Hematopoietic multipotent progenitor cell treated with erythropoietin and hydrocortisone succinate and interleukin-3 and kit ligand, for 6 days (in vitro differentiated cells): ENCODE data around the gene MROH2B.
"Not testable (repeated sequence)": the region's sequence is repeated elsewhere in the genome, so short reads cannot be mapped to it uniquely, and the experiment has no call there.

Experiments used
- DNase-seq: peaks from one replicate; pipeline ENCODE4 v3.0.0-alpha.2; 2015

MROH2B gene

DNA sequence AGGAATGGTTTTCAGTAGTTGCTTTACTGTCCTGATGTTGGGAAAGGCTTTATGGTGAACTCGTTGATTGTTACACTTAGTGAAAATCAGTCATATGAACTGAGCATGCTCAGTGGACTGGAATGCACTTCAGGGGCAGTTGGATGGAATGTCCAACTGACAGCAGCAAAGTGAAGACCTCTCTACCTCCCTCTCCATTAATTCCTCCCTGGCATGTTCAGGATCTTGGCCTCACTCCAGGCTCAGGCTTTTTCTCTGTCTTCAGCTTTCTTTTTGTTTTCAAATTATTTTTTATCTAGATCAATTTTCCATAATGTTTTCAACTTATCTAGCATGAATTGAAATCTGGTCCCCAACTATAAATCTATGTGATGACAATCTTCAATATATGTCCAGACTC, at the start of gene MROH2B:
MROH2B (minus strand) TSS at position 101 of the 400 bp plus-strand sequence. CDS start 490 bp downstream, outside the sequence.
- no peak for DNase-seq

DNA sequence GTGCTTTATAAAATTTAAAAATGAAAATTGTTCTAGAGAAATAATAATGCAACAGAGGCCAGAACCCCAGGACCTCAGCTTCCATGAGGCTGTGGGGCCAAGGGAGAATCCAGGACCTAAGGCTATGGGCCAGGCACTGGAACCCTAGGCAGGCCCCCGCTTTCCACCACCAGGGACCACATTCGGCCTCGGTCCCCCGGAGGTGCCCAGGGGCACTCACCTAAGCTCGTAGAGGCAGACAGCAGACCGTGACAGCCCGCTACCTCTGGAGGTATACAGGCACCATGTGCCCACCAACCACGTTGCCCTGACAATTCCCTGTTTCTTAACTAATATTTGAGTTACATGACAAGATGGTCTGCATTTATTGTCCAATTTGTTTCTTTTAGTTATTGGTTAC, 49.5 kb upstream of the MROH2B start:
- DNase-seq = no peak

DNA sequence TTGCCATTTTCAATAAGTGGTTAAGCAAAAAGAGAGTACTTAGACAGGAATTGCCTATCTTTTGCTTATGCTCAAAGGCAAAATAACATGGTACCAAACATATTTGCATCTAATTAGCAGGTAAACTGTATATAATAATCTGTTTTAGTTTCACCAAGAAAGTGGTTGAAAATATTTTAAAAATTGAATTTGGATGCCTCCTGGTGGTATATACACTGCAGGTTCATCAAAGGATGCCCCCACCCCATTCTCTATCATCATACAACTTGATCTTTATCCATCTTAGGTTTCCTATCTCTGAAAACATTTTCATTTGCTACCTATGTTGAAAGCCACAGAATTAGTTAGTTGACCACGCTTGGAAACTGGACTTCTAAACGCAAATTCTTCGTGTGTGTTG, 47.0 kb upstream of the MROH2B start:
- DNase-seq = no peak

DNA sequence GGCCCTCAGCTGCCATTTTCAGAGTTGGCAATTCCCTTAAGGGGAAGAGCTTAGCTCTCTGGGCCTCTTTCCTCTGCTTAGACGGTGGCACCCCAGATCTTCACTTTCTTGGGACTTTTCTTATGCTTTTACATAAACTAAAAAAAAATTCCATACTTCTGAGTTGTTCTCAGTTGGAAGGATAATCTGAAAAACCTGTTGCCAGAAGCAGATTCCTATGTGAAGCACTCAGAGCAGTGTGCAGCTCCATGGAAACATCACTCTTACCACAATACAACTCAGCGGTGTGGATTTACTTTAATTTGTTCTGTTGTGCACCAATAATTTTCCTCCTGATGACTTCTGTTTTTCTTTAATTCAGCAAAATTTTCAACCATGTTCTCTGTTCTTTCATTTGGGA, 44.1 kb upstream of the MROH2B start:
- DNase-seq = no peak

DNA sequence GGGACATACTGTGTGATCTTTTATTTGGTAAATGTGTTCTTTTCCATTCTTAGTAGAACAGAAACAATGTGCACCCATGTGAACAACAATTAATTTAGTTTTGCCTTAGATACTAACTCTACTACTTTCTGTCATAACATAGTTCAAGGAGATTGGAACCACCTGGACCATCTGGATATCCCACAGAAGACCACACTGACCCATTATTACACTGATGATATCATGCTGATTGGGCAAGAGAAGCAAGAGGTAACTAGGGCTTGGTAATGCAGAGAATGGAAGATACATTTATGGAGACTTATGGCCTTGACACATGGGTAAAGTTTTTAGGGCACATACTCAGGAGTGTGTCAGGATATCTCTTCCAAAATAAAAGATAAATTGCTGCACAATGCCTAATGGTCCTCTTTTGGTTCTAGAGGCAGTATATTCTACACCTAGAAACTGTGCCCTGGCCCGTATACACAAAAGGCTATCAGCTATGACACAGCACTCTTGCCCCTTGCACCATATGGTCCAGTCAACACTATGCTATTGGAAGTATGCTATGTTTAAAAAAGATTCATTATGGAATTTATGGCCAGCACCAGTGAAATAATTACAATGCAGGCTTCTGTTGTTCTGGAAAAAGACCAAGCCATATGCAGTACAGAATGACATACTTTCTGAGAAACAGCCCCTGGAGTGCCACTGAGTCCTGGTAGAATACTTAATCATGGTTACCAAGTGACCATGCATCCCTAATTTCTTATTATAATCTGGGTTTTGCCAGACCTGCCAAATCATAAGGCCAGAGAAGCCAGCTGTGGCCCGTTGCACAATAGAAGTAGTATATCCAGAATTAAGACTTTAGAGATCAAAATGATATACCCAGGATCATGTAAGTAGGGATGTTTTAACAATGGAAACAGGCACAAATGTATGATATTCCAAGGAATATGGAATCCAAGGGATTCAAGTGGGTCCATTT, 41.6 kb upstream of the MROH2B start:
- no peak for DNase-seq

DNA sequence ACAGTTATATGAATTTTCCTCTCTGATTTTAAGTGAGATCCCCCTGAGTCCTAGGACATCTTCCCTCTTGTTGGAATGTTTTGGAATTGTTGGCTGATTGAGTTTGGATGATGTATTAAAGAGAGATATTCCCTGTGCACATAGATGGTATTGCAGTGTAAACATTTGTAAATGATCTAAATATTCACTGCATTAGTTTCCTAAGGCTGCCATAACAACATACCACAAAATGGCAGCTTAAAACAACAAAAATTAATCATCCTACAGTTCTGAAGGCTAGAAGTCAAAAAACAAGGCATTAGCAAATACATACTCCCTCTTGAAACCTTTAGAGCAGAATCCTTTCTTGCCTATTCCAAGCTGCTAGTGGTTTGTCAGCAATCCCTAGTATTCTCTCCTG, 38.0 kb upstream of the MROH2B start:
- no peak for DNase-seq

DNA sequence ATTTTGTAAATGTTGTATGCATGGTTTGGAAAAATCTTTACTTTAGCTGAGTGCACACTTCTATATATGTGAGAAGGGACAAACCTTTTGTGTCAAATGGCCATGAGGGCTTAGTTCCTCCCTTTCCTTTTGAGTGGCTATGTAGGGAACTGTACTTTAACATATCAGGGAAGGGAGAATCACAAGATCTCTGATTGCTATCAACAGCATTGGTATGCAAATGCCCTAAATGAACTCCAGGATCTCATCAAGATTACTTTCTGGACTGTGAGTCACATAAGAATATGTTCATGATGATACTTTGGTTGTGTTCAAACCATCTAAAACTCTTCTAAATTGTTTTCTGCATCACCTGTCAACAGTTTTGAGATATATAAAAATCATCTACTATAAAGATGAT, 31.2 kb upstream of the MROH2B start:
- no peak for DNase-seq

DNA sequence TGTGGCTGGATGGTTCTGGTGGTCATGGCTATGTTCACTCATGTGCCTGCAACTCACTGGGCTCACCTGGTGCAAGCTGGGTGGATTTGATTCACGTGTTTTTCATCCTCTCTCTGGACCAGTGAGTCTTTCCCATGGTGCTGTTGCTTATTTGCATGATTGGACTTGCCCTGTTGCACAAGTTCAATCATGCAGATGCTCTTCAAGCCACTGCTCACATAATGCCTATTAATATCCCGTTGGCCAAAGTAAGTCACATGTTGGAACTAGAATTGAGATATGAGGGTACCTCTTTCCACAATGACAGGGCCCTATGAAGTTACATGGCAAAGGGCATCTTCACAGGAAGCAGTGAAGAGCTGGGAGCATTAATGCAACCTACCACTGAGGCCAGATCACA, 26.5 kb upstream of the MROH2B start:
- no peak for DNase-seq

DNA sequence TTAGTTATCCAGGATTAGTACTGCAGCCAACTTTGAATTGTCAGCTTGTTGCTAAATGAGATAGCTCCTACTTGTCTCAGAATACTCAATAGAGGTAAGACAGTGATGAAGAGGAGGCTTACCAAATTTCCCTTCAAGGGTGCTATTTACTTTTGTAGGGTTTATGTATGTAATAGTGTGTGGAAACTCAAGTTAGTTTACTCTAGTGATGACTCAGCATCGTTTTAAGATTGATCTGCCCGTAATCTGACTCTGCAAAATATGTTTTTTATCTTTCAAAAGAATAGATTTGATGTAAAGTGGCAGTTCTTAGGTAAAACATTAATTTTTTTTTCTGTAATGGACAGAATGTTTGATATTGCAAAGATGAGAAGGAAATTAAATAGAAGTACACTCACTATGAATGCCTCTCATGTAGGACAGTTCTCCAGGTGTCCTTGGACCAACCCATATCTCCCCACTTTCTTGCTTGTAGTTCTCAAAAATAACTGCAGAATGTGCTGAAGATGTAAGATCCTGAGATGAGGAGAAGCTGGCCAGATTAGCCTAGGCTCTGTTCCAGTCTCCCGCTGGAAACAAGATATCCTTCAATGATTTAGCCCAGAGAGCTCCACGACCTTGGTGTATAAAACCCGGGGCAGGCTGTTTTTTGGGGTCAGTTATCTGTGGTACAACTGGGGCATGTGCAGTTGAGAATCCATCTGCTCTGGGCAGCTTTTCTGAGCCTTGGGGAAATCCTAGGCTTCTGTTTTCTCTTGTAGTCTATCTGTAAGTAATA, 24.4 kb upstream of the MROH2B start:
- no peak for DNase-seq

DNA sequence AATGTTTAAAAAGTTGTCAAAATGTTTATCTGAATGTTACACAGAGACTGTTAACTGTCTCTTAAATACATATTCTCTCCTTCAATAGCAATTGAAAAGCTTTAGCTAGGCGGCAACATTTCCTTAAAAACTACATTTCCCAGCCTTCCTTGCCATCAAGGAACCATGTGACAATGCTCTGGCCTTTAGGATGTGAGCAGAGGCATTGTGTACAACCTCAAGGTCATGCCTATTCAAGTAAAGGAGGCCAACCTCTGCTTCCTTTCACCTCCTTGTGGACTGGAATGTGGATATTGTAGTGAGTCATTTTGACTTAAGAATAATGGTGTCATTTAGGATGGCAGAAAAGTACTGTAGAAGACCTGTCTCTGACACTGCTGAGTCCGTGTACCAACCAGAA, 23.7 kb upstream of the MROH2B start:
- DNase-seq = no peak

DNA sequence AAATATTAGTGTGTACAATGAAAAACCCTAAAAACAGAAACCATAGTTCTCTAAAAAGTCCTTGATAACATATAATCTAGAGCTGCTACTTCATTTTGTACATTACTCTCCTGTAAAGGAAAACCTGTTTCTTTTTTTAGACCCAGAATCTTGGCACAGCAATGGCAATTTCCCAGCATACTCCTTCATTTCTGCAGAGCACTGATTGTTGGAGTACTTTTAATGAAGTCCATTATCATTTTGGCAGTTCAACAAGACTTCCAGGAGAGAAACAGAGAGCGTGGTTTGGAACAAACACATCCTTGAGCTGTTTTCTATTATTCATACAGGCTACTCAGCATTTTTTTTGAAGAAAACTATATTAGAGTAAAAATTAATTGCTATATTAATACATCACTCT, 22.7 kb upstream of the MROH2B start:
- no peak for DNase-seq

DNA sequence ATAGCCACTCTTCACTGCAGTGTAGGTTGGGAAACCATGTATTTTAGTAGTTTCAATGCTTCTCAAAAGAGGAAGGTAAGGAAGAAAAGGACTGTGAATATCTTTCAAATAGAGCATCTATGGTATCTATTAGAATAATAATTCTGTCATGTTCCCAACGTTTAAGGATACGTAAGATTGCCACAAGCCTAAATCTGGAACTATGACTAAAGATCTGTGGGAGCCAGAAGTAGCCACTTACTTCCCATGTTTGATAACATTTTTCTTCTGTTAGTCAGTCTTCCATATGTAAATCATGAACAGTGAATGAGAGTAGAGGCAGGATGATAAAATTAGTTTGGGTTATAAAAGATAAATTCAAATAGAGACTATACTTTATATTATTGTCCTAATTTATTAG, 16.3 kb upstream of the MROH2B start:
- no peak for DNase-seq

DNA sequence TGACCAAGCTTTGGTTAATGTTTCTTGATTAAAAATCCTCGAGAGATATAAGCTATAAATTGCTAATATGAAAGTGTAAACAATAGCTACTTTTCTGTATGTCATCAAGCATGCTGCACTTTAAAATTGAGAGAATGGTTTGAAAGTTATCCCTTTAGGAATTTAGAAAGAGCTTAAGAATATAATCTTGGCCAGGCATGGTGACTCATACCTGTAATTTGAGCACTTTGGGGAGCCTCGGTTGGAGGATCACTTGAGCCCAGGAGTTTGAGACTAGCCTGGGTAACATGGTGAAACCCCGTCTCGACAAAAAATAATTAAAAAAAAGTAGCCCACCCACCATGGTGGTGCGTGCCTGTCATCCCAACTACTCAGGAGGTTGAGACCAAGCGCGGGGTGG, 12.2 kb upstream of the MROH2B start:
- DNase-seq = no peak

DNA sequence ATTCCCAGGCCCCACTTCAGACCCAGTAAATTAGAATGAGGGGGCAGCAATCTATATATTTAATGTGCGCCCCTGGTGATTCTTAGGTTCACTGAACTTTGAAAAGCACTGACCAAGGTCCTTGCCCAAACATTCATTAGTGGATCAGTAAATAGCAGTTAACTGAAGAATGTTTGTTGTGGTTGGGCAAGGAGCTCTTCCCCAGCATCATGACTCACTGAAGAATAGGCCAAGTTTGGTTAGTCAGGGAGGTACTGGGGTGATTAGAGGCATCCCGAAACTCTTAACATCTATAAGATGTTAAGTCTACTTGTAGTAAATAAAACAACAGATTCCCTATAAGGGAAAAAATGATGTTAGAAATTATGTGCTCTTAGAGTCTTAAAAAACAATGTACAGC, 833 bp upstream of the MROH2B start:
- DNase-seq = no peak

DNA sequence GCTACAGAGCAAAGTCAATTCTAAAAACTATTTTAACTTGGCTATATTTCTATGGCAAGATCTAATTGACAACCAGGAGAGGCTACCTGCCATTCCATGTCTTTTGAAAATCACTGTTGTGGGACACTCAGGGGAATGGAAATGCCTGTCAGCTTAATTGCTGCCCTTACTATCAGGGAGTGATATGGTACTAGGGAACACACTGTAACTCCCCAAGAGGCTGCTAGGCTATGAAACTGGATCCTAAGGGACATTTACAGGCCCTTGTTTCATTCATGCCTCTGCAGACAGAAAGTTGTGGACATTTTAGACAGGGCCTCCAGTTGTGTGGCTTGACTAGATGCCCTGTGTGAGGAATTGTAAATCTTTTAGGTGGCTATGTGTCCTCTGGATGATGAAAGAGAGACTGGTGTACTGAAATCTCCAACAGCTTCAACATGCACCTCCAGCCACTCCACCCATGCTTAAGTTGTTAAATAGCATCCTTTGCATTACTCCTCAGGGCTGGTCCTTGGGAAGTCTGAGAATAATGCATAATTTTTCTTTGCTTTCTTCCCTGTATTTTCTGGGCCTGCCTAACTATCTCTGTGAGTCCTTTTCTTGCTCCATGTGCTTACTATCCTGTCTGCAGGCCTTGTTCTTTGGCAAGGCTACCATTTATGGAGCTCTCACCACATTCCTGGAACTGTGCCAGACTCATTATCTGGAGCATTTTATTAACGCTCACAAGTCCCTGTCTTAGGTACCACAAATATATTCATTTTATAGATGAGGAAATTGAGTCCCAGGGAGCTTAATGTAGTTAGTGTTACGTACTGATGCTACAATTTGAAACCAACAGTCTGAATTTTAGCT, 3.2 kb downstream of the MROH2B start:
- DNase-seq = peak; percentile 23

DNA sequence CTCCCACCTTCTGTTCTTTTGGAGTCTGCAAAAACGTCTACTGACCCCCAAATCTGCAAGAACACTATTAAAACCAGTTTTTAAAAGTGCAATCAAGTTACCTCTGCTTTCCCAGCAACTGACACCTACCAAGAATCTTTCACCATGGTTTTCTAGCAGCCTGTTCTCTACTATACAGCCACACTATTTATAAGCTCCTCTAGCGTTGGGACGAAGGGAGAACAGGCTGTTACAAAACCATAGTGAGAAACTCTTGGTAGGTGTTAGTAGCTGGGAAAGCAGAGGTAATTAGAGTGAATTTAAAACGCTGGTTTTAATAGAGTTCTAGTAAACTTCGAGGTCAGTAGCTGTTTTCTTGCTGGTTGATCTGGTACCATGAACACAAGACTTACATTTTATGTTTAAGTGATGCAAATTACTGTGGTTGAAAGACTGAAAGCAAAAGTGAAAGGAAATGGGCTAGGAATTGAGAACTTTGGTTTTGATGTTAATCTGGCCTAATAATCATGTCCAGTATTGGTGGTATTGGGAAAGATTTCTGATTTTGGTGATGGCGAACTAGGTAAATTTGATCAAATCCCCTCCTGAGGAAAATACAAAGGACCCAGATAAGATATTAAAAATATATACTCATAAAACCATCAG, 5.3 kb downstream of the MROH2B start:
- no peak for DNase-seq

DNA sequence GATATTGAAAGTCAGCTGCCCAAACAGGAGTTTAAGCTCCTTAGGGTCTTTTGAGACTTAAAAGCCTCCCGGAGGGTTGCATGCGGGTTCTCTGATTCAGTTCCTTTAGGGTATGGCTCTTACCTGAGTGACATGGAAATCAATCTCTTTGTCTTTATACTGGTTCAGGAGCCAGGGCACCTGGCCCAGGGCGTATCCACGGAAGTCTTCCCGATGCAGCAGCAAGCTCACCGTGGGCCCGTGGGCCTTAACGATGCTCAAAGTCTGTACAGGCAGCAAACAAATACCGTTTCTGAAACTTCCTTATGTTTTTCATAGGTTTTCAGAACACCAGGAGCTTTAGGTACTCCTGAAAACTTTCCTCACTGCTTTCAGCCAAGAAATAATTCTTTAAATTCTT, 13.2 kb downstream of the MROH2B start:
- DNase-seq = no peak

DNA sequence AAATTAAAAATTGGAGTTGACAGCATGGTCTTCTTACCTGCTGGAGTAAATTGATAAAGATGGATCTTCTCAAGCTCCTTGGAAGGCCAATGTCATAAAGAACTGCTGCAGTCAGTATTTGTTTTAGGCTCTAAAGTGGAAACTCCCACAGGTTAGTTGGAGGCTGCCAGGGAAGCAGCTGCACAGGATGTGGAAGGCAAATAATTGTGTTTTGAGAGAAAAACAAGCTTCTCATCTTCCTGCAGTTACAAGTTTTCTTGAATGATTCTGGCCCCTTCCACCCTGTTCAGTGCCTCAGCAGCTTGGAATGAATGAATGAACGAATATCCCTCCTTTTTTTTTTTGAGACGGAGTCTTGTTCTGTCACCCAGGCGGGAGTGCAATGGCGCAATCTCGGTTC, 13.9 kb downstream of the MROH2B start:
- no peak for DNase-seq

DNA sequence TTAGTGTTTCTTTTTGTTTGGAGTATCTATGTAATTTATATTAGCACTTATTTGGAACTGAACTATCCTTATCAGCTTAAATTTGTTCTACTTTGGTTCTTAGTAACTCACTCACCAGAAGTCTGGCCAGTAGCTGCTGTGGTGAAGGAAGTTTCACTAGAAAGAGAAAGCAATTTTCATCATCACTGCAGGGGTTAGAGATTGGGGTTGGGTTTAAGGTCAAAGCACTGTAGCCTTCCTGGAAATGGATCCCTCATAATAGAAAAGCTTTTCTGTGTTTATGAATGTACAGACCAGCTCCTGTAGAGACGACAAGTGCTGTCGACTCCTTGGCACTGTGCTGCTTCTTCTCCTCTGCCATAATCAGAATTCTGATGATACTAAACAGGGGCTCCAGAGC, 22.2 kb downstream of the MROH2B start:
- DNase-seq = no peak

DNA sequence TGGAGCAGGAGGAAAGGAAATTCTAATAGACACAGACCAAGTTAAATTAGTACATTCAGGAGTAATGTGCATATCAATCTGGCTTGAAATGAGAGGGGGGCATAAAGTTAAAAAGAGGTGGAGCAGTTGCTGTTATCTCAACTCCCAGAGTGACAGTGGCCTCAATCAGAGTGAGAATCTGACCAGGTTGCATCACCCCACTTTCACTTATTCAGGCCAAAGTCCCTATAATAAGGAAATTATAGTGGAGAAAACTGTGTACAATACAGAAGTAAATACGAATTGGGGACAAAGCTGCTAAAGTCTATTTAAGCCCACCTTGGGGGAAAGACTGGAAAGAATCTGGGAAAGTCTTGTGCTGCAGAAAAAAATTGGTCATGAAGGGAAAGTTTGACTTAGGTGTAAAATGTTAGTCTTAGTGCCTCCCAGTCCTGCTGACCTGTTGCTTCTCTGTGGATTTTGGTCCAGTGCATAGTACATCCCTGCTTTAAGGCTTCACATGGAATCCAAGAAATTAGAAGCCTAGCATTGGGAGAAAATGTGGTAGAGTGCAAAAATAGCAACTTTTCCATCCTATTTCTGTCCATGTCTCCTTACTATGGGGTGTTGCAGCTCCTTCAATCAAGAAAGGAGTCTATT, 27.9 kb downstream of the MROH2B start:
- DNase-seq = no peak

DNA sequence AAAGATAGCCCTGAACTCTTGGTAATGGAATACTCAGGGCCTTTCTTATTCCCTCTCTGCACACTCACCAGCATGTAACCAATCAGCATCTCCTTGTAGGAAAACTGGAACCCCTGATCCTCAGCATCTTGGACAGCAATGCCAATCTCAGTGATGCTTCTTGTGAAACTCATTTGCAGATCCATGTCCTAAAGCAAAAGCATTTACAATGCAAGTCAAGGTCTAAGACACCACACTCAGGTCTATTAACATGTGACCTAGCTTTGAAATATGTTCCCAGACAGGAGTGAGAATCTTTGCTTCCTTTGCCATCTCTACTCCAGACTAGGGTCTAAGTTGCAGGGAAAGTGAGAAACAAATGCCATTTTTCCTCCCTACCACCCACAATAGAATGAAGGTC, 38.2 kb downstream of the MROH2B start:
- no peak for DNase-seq

DNA sequence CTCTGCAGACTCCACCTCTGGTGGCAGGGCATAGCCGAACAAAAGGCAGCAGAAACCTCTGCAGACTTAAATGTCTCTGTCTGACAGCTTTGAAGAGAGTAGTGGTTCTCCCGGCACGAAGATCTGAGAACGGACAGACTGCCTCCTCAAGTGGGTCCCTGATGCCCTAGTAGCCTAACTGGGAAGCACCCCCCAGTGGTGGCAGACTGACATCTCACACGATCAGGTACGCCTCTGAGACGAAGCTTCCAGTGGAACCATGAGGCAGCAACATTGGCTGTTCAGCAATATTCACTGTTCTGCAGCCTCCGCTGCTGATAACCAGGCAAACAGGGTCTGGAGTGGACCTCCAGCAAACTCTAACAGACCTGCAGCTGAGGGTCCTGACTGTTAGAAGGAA, 48.5 kb downstream of the MROH2B start:
- not testable (repeated sequence) for DNase-seq
